GM19035 (cell line): ENCODE measurements around the gene SEMA4G.
"Not testable (repeated sequence)": the region's sequence is repeated elsewhere in the genome, so short reads cannot be mapped to it uniquely, and the experiment has no call there.

Experiments used
- ATAC-seq: cut with Tn5 transposase; IDR thresholded peaks from one replicate; pipeline ENCODE4 v1.9.1; 2021; ENCODE audit not compliant: unreplicated experiment

Gene SEMA4G

DNA sequence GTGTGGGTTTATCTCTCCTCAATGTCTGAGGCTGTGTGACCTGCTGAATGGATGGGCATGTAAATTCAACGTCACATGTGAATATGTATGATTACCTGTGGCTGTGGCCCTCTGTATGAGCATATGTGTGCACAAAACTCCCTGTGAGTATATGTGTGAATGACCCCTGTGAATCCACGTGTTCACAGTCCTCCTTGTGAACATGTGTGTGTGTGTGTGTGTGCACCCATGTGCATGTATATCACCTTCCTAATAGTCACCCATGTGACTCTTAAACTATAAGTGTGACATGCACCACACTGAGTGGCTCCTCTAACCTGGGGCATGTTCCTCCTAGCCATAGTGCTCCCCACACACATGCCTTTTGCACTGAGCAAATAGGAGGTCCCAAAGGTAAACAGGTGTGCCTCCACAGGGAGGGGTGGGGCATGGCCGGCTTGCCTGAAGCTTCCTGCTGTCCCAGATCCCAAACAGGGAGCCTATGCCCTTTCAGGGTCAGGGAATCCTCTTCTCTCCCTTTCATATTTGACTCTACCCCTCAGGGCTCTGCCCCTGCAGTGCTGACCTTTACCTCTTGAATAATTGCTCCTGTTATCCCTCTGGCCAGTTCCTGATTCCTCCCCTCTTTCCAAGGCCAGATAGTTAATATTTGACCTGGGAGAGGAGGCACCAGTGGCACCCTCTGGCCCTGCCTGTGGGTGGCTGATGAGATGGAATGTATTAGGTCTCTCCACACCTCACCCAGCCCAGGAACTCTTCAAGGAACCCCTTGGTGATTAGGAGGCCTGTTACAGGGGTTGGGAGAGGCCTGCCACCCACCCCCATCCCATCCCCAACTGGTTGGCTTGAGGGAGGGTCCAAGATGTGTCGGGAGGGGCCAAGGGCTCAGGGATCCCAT is 1.9 kb downstream of the SEMA4G start:
- no peak for ATAC-seq

DNA sequence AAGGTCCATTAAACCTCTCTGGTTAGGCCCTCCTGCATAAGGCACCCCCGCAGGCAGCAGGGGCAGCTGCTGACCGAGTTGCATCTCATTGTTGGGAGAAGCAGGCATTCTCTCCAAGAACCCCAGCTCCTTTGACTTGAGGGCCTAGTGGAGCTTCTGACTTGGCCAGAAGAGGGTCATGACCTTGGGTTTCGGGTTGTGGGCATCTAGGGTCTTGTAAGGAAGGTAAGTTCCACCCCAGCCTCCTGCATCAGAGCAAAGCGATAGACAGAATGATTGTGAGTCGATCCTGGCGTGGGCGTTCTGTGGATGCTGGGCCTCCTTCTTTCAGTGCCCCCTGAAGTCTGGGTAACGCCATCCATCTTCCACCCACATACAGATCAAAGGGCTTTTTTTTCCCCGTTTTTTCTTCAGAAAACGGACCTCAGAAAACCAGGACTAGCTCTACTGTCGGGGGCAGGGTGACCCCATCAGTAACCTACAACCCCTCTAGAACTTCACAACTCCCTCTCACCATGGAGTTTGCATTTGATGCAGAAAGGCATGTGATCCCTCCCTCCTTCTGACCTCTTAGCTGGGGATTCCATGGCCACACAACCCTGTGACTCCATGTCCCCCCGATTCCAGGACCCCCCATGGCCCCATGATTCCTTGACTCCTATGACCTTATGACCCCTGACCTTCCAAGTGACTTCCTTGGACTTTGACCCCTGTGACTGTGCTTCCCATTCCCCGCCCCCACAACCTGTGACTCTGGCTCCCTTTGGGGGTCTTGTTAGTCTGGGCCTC is 3.0 kb downstream of the SEMA4G start:
- ATAC-seq: no peak

DNA sequence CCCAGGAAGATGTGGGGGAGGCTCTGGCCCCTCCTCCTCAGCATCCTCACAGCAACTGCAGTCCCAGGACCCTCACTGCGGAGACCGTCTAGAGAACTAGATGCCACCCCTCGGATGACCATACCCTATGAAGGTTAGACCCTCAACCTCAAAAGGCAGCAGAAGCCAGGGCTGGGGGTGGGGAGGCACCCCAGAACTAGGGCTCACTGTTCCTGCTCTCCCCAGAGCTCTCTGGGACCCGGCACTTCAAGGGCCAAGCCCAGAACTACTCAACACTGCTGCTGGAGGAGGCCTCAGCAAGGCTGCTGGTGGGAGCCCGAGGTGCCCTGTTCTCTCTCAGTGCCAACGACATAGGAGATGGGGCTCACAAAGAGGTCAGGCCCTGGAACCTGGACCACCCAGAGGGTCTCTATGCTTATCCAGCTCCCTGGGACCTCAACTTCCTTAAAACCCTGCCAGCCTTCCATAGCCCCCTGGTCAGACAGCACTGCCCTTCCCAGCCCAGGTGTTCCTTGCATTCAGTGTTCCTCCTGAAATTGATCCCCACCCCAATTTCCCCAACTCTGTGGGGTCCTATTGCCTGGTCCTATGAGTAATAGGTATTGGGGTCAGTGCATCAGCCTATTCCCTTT is 3.7 kb downstream of the SEMA4G start:
- no peak for ATAC-seq

DNA sequence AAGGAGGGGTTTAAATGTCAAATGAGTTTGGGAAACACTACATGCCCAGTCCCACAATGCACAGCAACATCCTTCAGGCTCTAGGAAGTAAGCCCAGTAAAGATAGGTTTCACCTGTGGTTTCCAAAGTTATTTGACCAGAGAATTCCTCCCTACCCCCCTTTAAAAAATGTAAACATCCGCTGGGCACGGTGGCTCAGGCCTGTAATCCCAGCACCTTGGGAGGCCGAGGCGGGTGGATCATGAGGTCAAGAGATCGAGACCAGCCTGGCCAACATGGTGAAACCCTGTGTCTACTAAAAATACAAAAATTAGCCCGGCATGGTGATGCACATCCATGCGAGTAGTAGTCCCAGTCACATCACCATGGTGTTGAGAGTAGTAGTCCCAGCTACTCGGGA is 6.1 kb downstream of the SEMA4G start:
- ATAC-seq: not testable (repeated sequence)

DNA sequence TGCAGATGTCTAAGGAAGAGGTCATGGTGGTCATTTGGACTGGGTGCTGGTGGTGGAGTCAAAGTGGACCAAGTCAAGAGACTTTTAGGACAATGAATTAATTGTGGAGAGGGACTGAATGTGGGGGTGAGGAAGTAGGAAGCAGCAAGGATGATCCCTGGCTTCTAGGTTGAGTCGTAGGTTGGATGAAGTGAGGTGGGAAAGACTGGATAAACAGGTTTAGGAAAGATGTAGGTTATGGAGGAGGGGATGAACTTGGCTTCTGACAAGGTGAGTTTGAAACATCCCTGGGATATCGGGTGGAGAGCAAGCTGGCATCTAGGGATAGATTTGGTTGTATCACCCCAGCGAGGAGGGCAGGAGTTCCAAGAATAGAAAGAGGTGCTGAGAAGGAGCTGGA is 7.6 kb downstream of the SEMA4G start:
- ATAC-seq: no peak

DNA sequence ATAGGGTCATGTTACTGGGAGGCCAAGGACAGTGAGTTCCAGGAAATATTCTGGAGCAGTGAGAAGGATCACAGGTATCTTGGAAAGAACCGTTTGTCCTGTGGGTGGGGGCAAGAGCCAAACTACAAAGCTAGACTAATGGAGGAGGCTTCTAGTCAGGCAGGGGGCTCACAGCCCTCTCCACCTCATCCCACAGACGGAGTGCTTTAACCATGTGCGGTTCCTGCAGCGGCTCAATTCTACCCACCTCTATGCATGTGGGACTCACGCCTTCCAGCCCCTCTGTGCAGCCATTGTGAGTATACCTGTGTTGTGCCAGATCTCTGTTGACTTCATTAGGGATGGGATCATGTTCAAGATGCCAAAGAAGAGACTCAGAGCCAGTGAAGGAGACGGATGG is 8.1 kb downstream of the SEMA4G start:
- no peak for ATAC-seq

DNA sequence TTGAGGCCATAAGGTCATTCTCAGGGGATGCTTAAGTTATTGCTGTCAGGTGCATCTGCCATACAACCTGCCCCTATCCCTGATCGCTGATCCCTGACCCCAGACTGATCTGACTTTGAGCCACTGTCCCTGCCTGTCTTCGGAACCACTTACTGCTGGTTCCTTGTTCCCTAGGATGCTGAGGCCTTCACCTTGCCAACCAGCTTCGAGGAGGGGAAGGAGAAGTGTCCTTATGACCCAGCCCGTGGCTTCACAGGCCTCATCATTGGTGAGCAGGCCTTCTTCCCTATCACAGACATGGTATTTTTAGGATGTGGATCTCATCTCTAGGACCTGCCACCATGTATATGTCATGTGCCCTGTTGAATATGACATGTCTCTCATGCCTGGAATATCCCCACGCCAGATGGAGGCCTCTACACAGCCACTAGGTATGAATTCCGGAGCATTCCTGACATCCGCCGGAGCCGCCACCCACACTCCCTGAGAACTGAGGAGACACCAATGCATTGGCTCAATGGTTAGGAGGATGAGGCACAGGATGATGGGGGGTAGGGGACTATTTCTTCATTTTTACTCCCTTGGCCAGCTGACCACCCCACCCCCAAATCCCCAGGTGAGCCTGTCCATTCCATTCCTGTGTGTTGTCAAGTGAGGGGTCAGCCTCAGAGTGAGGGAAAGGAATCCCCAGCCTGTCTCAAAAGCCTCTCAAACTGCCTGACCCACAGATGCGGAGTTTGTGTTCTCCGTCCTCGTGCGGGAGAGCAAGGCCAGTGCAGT is 9.0 kb downstream of the SEMA4G start:
- no peak for ATAC-seq

DNA sequence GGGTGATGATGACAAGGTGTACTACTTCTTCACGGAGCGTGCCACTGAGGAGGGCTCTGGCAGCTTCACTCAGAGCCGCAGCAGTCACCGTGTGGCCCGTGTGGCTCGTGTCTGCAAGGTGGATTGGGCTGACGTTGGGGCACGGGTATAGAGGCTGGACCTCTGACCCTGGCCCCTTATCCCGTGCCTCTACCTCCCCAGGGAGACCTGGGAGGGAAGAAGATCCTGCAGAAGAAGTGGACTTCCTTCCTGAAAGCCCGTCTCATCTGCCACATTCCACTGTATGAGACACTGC is 9.5 kb downstream of the SEMA4G start:
- ATAC-seq: no peak

DNA sequence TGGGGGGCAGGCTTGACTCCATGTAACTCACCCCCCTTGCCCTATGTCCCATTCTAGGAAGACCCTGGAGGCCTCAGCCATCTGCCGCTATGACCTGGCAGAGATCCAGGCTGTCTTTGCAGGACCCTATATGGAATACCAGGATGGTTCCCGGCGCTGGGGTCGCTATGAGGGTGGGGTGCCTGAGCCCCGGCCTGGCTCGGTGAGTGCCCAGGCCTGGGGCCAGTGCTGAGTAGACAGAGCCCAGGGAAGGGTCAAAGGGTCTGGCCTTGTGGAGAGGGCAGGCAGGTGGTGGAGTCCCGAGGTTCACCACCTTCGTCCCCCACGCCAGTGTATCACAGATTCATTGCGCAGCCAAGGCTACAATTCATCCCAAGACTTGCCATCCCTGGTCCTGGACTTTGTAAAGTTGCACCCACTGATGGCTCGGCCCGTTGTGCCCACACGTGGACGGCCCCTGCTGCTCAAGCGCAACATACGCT is 10.5 kb downstream of the SEMA4G start:
- no peak for ATAC-seq

DNA sequence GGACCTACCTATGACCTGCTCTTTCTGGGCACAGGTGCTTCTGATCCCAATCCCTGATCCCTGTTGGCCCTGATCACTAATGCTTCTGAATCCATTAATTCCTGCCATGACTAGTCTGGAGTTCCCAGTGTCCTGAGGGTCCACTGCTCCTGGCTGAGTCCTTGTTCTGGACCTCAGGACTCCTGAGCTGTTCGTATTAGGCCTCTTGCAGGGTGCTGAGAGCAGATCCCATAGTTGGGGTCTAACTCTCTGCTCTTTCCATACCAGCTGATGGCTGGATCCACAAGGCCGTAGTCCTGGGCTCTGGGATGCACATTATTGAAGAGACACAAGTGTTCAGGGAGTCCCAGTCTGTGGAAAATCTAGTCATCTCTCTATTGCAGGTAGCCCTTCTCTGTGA is 11.0 kb downstream of the SEMA4G start:
- ATAC-seq: no peak

DNA sequence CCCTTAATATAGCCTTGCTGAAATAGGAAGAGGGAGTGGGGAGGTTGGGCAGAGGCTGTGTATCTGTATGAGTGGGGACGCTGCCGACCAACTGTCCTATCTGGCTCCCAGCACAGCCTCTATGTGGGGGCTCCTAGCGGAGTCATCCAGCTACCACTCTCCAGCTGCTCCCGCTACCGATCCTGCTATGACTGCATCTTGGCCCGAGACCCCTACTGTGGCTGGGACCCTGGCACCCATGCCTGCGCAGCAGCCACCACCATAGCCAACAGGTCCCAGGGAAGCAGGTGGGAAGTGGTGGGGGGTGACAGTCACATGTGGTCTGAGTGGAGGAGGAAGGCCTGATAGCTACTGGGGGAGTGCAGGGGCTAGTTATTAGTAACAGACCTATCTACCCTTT is 11.4 kb downstream of the SEMA4G start:
- no peak for ATAC-seq

DNA sequence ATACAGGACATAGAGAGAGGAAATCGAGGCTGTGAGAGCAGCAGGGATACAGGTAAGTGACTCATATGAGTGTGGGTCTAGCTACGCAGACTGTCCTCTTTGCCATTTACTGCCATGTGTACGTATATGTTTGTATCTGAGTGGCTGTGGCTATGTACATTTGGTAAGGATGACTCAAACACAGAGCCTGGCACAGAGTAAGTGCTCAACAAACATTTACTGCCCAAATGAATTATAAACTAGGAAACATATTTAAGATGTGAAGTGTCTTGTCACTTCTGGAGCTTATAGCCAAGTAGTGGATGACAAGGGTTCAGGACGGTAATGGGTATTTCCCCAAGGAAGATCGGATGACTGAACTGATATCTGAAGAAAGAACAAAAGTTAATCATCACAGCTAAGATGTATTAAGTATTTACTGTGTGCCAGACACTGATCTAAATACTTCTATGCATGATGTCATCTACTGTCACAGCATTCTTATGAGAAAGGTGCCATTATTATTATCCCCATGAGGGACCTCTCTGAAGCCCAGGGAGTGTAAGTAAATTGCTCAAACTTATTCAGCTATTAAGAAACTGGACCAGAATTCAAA is 12.0 kb downstream of the SEMA4G start:
- ATAC-seq: no peak

DNA sequence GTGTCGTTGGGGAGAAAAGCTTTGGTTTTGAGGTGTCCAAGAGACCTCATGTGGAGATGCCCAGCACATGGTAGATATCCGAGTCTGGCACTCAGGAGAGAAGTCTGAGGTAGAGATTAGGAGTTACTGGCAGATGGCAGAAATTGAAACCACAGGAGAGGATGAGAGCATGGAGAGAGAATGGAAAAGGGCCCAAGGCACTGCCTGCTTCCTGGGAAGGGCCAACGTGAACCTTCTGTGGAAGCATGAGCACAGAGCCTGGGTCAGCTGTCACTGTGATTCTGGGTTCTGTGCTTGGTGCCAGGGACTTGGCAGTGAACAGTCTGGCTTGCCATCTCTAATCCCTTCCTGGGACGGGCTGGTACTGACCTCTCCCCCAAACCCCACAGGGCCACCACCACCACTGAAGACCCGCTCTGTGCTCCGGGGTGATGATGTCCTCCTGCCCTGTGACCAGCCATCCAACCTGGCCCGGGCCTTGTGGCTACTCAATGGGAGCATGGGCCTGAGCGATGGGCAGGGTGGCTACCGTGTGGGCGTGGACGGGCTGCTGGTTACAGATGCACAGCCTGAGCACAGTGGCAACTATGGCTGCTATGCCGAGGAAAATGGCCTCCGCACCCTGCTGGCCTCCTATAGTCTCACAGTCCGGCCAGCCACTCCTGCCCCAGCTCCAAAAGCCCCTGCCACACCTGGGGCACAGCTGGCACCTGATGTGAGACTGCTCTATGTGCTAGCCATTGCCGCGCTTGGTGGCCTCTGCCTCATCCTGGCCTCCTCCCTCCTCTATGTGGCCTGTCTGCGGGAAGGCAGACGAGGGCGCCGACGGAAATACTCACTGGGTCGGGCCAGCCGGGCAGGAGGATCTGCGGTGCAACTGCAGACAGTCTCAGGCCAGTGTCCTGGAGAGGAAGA is 13.9 kb downstream of the SEMA4G start:
- ATAC-seq: no peak

DNA sequence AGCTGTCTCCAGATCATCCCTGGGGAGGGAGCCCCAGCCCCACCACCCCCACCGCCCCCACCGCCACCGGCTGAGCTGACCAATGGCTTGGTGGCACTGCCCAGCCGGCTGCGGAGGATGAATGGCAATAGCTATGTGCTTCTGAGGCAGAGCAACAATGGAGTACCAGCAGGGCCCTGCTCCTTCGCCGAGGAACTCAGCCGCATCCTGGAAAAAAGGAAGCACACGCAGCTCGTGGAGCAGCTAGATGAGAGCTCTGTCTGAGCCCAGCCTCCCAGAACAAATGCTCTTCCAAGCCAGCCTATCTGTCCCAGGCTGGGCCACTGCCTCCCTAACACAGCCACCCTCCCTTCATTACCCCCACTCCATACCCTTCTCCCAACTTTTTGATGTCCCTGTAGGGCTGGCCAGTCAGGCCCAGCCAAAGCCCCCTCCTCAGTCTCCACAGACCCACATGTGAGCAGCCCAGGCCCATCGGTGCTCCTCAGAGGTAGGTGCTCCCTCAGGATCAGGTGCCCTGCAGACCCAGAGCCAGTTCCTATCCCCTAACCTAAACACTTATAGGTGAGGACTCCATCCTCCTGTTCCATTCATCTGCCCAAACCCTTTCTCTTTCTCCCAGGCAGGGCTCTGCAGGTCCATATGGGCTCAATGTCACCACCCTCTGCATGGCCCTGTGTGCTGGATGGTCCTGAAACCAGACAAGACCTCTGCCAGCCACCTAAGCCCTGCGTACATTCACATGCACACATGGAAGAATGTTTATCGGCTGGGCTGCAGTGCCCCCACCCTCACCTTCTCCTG is 14.8 kb downstream of the SEMA4G start:
- no peak for ATAC-seq

DNA sequence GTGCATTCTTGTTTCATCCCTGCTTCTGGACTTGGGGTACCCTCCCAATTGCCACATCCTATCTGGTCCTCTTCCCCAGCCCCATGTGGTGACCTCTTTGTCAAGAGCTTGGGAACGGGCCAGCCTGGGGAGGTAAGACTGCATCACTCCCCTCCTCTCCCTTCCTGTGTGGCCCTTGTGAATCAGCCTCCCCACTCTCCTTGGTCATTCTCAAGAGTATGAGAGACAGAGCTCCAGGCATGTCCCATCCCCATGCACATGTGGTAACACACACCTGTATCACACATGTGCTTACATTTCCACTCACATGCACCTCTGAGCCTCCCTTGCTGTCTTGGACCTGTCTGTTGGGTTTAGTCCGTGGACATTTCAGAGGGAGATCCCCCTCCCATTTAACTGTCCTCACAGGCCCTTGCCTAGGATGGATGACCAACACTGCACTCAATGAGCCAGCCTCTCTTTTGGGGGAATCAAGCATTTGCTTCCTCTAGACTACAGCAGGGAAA is 15.4 kb downstream of the SEMA4G start:
- ATAC-seq: no peak

DNA sequence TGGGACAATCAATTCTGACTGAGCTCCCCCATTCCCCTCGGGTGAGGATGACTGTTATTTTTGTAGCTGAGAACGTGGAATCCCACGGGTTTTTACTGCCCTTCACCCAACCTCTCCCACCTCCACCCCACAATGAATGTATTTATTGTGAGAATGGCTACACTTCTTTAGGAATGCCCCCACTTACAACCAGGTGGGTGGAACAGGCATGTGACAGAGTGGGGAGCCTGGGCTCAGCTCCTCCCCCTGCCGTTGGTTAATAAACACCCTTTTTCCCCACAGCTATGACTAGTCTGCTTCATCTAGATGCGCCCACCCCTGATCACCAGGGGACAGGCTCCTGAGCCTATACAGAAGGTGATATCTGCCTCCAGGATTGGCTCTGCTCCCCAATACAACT is 16.0 kb downstream of the SEMA4G start:
- no peak for ATAC-seq

DNA sequence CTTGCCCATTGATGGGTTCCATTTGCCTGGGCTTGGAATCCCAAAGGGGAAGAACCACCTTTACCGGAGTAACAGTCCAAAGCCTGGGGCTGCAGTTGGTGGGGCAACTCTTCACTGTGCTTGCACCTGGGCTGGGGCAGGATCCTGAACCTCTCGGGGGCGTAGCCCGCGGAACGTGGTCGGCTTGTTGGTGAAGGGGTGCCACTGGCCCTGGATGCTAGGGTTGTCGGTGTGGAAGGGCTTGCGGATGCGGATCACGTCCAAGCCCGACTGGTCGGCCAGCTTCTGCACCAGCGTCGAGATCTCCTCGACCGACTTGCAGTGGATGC is 17.3 kb downstream of the SEMA4G start:
- no peak for ATAC-seq

DNA sequence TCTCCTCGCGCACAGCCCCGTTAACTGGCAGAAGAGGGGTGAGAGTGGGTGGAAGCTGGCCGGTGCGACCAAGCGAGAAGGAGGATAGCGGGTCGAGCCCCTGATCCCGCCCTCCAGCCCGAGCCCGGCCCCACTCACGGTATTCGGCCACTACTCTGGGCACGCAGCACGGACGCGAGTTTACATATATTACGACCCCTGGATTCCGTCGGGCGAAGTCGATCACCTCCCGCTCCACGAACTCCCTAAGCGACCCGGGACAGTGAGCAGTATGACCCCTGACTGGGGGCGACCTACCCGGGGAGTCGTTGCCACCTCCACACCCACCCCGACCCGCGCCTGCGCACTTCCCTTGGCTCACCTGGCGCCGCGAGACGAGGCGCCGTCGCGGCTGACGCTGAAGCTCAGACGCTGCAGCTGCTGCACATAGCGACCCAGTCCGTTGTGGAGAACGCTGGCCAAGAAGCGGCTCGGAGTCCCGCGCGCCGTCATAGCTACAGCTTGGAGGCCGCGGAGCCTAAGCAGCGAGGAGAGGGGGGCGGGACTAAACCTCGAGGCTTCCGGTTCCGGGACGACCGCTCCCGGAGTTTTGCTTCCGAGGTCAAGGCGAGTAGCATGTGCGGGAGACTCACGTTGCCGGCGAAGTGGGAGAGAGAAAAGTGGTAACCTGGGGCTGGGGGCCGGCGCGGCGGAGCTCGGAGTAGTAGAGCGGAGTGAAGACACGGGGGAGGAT is 17.8 kb downstream of the SEMA4G start, which contains the start of the genes MRPL43 and TWNK:
MRPL43 (minus strand) TSS at position 546 of the 733 bp plus-strand sequence; CDS start at position 492, 54 bp downstream.
TWNK (plus strand) TSS at position 592 of the 733 bp plus-strand sequence. CDS start 668 bp downstream, outside the sequence.
- ATAC-seq: peak; percentile 89
